ENCODE results near the gene RAB34. TPM values are rescaled to one million over a fixed set of nuclear protein-coding genes. Genes with fewer than 3 reads are reported as not detected.

RAB34 gene
- total RNA-seq, 1 donor: 186 TPM

DNA sequence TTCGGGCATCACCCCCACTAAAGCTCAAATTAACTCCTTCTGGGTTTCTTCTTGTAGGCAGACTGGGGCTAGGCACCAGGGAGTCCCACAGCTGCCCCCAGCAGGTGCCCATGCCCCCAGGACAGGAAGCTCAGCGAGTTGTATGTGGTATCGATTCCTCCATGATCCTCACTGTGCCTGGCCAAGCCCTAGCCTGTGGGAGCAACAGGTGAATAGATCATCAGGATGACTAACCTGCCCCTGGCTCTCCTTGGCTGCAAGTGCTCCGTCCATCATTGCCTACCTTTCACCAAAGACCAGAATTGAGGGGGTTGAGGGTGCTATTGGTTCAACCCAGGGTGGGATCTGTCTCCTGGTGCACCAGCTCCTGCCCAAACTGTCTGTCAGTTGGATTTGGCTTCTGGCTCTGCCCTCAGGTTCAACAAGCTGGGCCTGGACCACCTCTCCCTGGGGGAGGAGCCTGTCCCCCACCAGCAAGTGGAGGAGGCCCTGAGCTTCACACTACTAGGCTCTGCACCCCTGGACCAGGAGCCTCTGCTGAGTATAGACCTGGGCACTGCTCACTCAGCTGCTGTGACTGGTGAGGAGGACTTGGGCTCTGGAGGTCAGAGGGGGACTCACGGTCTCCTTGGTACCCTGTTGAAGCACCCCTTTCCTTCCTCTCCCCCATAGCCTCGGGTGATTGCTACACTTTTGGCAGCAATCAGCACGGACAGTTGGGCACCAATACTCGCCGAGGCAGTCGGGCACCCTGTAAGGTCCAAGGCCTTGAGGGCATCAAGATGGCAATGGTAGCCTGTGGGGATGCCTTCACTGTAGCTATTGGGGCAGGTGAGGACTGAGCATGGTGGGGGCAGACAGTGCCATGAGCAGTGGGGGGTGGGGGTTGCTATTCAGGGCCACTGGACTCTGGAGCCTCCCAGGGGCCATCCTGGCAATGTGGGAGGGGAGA, 23.0 kb upstream of the RAB34 start:
- H3K36me3 ChIP-seq (ENCODE audit: insufficient read depth, low read length): no peaks in the 10 kb centered on the region
- H3K4me3 ChIP-seq (ENCODE audit: insufficient read depth, low read length): no peak overlapping the region
- peak; percentile 69 for DNase-seq (ENCODE audit: insufficient read length, low spot score, missing footprints)
- H3K27me3 ChIP-seq (ENCODE audit: insufficient read depth, low read length): no peaks in the 10 kb centered on the region
- peaks cover 3% of the 10 kb centered on the region for H4K20me1 ChIP-seq (ENCODE audit: insufficient read depth, low read length)
- no peak overlapping the region for H3K4me2 ChIP-seq (ENCODE audit: insufficient read depth, low read length)
- peaks cover 15% of the 10 kb centered on the region for H3K79me2 ChIP-seq (ENCODE audit: insufficient read depth, low read length)
- no peak overlapping the region for H3K27ac ChIP-seq (ENCODE audit: low read depth, low read length)
- peaks cover 16% of the 10 kb centered on the region for H3K4me1 ChIP-seq (ENCODE audit: insufficient read depth, low read length)
- TF ChIP-seq, protein P1, sequence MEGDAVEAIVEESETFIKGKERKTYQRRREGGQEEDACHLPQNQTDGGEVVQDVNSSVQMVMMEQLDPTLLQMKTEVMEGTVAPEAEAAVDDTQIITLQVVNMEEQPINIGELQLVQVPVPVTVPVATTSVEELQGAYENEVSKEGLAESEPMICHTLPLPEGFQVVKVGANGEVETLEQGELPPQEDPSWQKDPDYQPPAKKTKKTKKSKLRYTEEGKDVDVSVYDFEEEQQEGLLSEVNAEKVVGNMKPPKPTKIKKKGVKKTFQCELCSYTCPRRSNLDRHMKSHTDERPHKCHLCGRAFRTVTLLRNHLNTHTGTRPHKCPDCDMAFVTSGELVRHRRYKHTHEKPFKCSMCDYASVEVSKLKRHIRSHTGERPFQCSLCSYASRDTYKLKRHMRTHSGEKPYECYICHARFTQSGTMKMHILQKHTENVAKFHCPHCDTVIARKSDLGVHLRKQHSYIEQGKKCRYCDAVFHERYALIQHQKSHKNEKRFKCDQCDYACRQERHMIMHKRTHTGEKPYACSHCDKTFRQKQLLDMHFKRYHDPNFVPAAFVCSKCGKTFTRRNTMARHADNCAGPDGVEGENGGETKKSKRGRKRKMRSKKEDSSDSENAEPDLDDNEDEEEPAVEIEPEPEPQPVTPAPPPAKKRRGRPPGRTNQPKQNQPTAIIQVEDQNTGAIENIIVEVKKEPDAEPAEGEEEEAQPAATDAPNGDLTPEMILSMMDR (IDR thresholded peaks at IDR 0.05; ENCODE audit: extremely low read depth, low read depth, low read length): no peak
- no peaks in the 10 kb centered on the region for H3K9me3 ChIP-seq (ENCODE audit: low read depth, low read length)
- H2AFZ ChIP-seq (ENCODE audit: low read length): no peak overlapping the region

DNA sequence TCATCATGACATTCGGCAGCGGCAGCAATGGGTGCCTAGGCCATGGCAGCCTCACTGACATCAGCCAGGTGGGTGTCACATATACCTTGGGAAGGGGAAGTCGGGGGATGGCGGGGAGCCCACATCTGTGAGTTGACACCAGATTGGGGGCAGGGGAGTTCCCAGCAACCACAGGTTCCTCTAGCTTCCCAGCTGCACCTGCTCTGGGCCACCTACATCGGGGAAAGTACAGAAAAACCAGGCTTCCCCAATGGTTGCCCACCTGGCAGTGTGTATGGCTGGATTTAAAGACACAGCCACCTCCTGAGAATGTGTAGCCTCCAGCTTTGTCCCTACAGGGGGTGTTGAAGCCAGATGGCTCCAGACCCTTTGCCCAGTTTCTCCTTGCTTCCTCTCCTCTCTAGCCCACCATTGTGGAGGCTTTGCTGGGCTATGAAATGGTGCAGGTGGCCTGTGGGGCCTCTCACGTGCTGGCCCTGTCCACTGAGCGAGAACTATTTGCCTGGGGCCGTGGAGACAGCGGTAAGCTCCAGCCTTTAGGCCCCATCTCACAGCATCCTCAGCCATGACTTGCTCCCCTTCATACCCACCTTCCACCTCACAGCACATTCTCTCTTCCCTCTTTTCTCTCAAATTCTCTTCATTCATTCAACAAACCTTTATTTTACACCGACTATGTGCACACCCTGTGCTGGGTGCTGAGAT, 21.2 kb upstream of the RAB34 start:
- no peaks in the 10 kb centered on the region for H3K79me2 ChIP-seq (ENCODE audit: insufficient read depth, low read length)
- H2AFZ ChIP-seq (ENCODE audit: low read length): no peak overlapping the region
- H3K9me3 ChIP-seq (ENCODE audit: low read depth, low read length): no peaks in the 10 kb centered on the region
- H3K27me3 ChIP-seq (ENCODE audit: insufficient read depth, low read length): no peaks in the 10 kb centered on the region
- no peaks in the 10 kb centered on the region for H4K20me1 ChIP-seq (ENCODE audit: insufficient read depth, low read length)
- no peak overlapping the region for H3K4me2 ChIP-seq (ENCODE audit: insufficient read depth, low read length)
- no peak overlapping the region for H3K4me3 ChIP-seq (ENCODE audit: insufficient read depth, low read length)
- TF ChIP-seq, protein P1 (IDR thresholded peaks at IDR 0.05; ENCODE audit: extremely low read depth, low read depth, low read length): no peak
- H3K36me3 ChIP-seq (ENCODE audit: insufficient read depth, low read length): no peaks in the 10 kb centered on the region
- no peak overlapping the region for H3K27ac ChIP-seq (ENCODE audit: low read depth, low read length)
- peaks cover 9% of the 10 kb centered on the region for H3K4me1 ChIP-seq (ENCODE audit: insufficient read depth, low read length)
- DNase-seq (ENCODE audit: insufficient read length, low spot score, missing footprints): peak; percentile 58

DNA sequence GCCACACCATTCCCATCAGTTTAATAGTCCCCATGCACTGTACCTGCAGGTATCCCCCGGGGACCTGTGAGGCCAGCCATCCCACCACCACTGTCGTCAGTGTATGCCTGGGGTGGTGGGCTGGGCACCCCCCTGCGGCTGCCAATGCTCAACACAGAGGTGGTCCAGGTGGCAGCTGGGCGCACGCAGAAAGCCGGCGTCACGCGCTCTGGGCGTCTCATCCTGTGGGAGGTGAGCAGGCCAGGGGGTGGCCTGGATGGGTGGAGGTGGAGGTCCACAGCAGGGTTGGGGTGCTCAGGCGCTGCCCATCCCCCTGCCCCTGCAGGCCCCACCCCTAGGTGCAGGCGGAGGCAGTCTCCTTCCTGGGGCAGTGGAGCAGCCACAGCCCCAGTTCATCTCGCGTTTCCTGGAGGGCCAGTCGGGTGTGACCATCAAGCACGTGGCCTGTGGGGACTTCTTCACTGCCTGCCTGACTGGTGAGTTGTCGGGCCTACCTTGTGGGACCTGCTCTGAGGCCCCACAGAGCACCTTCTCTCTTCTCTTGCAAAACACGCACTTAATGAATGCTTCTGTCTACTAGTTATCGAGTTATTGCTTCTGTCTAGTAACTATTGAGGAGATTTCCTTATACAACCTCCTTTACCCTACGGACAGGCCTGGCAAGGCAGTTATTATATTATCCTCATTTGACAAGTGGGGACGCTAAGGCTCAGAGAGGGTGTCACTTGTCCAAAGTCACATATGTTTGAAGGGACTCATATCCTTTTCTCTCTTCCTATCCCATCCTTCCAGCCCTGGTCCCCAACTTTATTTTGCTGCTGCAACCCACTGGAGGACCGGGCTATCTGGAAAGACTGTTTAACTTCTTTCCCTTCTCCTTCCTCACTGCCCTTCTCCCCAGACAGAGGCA, 20.4 kb upstream of the RAB34 start:
- DNase-seq (ENCODE audit: insufficient read length, low spot score, missing footprints): peak; percentile 37
- Histone ChIP-seq H3K79me2 (ENCODE audit: insufficient read depth, low read length) (no peaks in the 10 kb centered on the region), H2AFZ (ENCODE audit: low read length) (no peak overlapping the region), H3K4me3 (ENCODE audit: insufficient read depth, low read length) (no peak overlapping the region), H3K27ac (ENCODE audit: low read depth, low read length) (no peak overlapping the region), H3K36me3 (ENCODE audit: insufficient read depth, low read length) (no peaks in the 10 kb centered on the region), H3K4me2 (ENCODE audit: insufficient read depth, low read length) (no peak overlapping the region), H3K27me3 (ENCODE audit: insufficient read depth, low read length) (no peaks in the 10 kb centered on the region), H3K4me1 (ENCODE audit: insufficient read depth, low read length) (peaks cover 7% of the 10 kb centered on the region), H3K9me3 (ENCODE audit: low read depth, low read length) (no peaks in the 10 kb centered on the region), H4K20me1 (ENCODE audit: insufficient read depth, low read length) (no peaks in the 10 kb centered on the region)
- TF ChIP-seq, protein P1 (IDR thresholded peaks at IDR 0.05; ENCODE audit: extremely low read depth, low read depth, low read length): no peak

Data from osteoblast (primary cell).